Endothelial cell of umbilical vein (primary cell): ENCODE results near the gene AGFG2. TPM values are rescaled to one million over a fixed set of nuclear protein-coding genes. Genes with fewer than 3 reads are reported as not detected.

Source experiments
- BruUV-seq: library from RNA; stranded (reverse); fragments of 400-500 nt; replicated peaks from 2 replicates; lab custom pipeline; 2021; lab: Mats Ljungman, UMichigan
- CTCF ChIA-PET: fragments of 300-600, 350-600 bp; sonication (Branson Sonifier 250); formaldehyde crosslinking; loops from one replicate; lab custom pipeline; 2021; ENCODE audit warnings: antibody characterized with exemption, inconsistent platforms; lab: Charles Lee
- POLR2A ChIA-PET: fragments of 300-600, 350-600 bp; sonication (Branson Sonifier 250); formaldehyde crosslinking; loops from one replicate; lab custom pipeline; 2021; ENCODE audit warnings: antibody characterized with exemption, inconsistent platforms; lab: Charles Lee
- DNase-seq: peaks from one replicate; pipeline ENCODE4 v3.0.0-alpha.2; 2011; ENCODE audit warnings: low read depth, low spot score
- FAIRE-seq: peaks from 2 replicates; lab custom pipeline; 2011; peaks lifted over from hg19 to GRCh38; lab: Jason Lieb, UNC
- H2AFZ ChIP-seq: 2 replicates; pipeline ENCODE4 v1.6.0; 2012; ENCODE audit warnings: low read depth, low read length, control low read depth, inconsistent platforms
- H3K27ac ChIP-seq: 2 replicates; pipeline ENCODE4 v1.5.1; 2011; ENCODE audit warnings: low read depth, mild to moderate bottlenecking, control low read depth, low read length, moderate library complexity; ENCODE audit not compliant: insufficient read depth
- H3K27me3 ChIP-seq, 2 experiments: 2 replicates each; pipeline versions ENCODE4 v1.6.0 to v1.6.1; 2011; ENCODE audit warnings: low read length in 2 of 2, mixed read lengths in 1 of 2; ENCODE audit not compliant: control insufficient read depth in 2 of 2, insufficient read depth in 2 of 2
- H3K36me3 ChIP-seq, 2 experiments: 2 replicates in 1 of 2; 3 replicates in 1 of 2; pipeline ENCODE4 v1.5.1; 2011; ENCODE audit warnings: low read length in 2 of 2, mild to moderate bottlenecking in 1 of 2, moderate library complexity in 1 of 2; ENCODE audit not compliant: control insufficient read depth in 2 of 2, insufficient read depth in 2 of 2; ENCODE audit errors: extremely low read depth in 1 of 2
- H3K4me1 ChIP-seq: 3 replicates; pipeline ENCODE4 v1.5.1; 2011; ENCODE audit warnings: mild to moderate bottlenecking, low read length; ENCODE audit not compliant: control insufficient read depth, insufficient read depth; ENCODE audit errors: extremely low read depth
- H3K4me2 ChIP-seq: 2 replicates; pipeline ENCODE4 v1.6.1; 2011; ENCODE audit warnings: low read length, control low read depth, mixed read lengths; ENCODE audit not compliant: insufficient read depth
- H3K4me3 ChIP-seq, 3 experiments: fragments of 200-600 bp in 1 of 3; sonication (generic), shearing (Covaris generic) in 1 of 3; replicated peaks in 1 of 3; 2 replicates each; pipeline ENCODE4 v1.5.1; 2011 to 2016; ENCODE audit warnings: control low read depth in 3 of 3, low read length in 3 of 3, mild to moderate bottlenecking in 2 of 3, inconsistent platforms in 1 of 3, low read depth in 1 of 3, moderate library complexity in 1 of 3; ENCODE audit not compliant: insufficient read depth in 1 of 3
- H3K79me2 ChIP-seq: 2 replicates; pipeline ENCODE4 v1.6.0; 2012; ENCODE audit warnings: low read length, inconsistent platforms; ENCODE audit not compliant: control insufficient read depth, insufficient read depth
- H3K9ac ChIP-seq: replicated peaks from 2 replicates; pipeline ENCODE3; 2011; ENCODE audit warnings: low read length, control low read depth; ENCODE audit not compliant: insufficient read depth; ENCODE audit errors: extremely low read depth
- H3K9me1 ChIP-seq: replicated peaks from 3 replicates; pipeline ENCODE4 v1.6.0; 2011; ENCODE audit warnings: mild to moderate bottlenecking, low read length; ENCODE audit not compliant: control insufficient read depth, insufficient read depth; ENCODE audit errors: extremely low read depth
- H3K9me3 ChIP-seq: replicated peaks from 2 replicates; pipeline ENCODE4 v1.5.1; 2012; ENCODE audit warnings: low read length, inconsistent platforms; ENCODE audit not compliant: control insufficient read depth, insufficient read depth
- H4K20me1 ChIP-seq: replicated peaks from 2 replicates; pipeline ENCODE3; 2011; ENCODE audit warnings: mild to moderate bottlenecking, low read length; ENCODE audit not compliant: control insufficient read depth, insufficient read depth; ENCODE audit errors: extremely low read depth
- EZH2 ChIP-seq: IDR thresholded peaks from 2 replicates; pipeline ENCODE4 v1.6.1; 2012; ENCODE audit warnings: borderline replicate concordance, low read depth, mild to moderate bottlenecking, moderate library complexity, low read length, inconsistent platforms; ENCODE audit not compliant: severe bottlenecking
- FOS ChIP-seq: IDR thresholded peaks from 2 replicates; pipeline ENCODE4 v1.6.1; 2011; ENCODE audit warnings: mild to moderate bottlenecking, low read length, moderate library complexity, borderline replicate concordance; ENCODE audit not compliant: insufficient read depth
- GATA2 ChIP-seq: IDR thresholded peaks from 2 replicates; pipeline ENCODE4 v1.7.0; 2011; ENCODE audit warnings: low read depth, mild to moderate bottlenecking, moderate library complexity, mixed read lengths, low read length; ENCODE audit not compliant: insufficient read length, insufficient read depth
- JUN ChIP-seq: IDR thresholded peaks from 2 replicates; pipeline ENCODE4 v1.6.1; 2011; ENCODE audit warnings: borderline replicate concordance, low read depth; ENCODE audit not compliant: insufficient read length, insufficient read depth
- MYC ChIP-seq: IDR thresholded peaks from one replicate; pipeline ENCODE4 v1.6.1; 2011; ENCODE audit warnings: mild to moderate bottlenecking, low read depth, low read length
- POLR2A ChIP-seq: IDR thresholded peaks from 2 replicates; pipeline ENCODE4 v1.6.1; 2012; ENCODE audit warnings: low read depth, mild to moderate bottlenecking, control low read depth, low read length
- POLR2AphosphoS5 ChIP-seq: IDR thresholded peaks from 2 replicates; pipeline ENCODE4 v1.6.1; 2012; ENCODE audit warnings: low read depth, mild to moderate bottlenecking, control low read depth, low read length, moderate library complexity; ENCODE audit not compliant: insufficient read depth
- dilution Hi-C: fragments of 300-500 bp; cut with MboI; formaldehyde crosslinking; loops from one replicate; pipeline ENCODE4 v1.15.0; 2019; ENCODE audit warnings: low sequenced_read_pairs; ENCODE audit not compliant: extremely low pct_ligation_motif_present
- intact Hi-C: fragments of 100-400 bp; cut with micrococcal nuclease; formaldehyde crosslinking; loops from one replicate; pipeline ENCODE4 v1.10.0; 2022
- polyA plus RNA-seq, 4 experiments: library from polyadenylated mRNA; depleted of rRNA in 3 of 4; stranded (reverse) in 3 of 4; unstranded in 1 of 4; fragments of >200 nt; gene quantifications; 2 replicates each; pipeline versions ENCODE4 v1.2.1 to v1.2.3, GENCODE V29; 2011 to 2012; ENCODE audit warnings: missing spikeins in 1 of 4
- total RNA-seq: library from RNA; stranded (reverse); gene quantifications from 2 replicates; pipeline ENCODE4 v1.2.3, GENCODE V29; 2021
- TF ChIP-seq, protein P1 (sequence below), 2 donors: IDR thresholded peaks; 1 replicate in 1 of 2; 2 replicates in 1 of 2; pipeline ENCODE4 v1.5.1; 2011; ENCODE audit warnings: low read length in 2 of 2, mild to moderate bottlenecking in 2 of 2, moderate library complexity in 2 of 2, control low read depth in 1 of 2, inconsistent platforms in 1 of 2, low read depth in 1 of 2; ENCODE audit not compliant: insufficient read depth in 1 of 2; ENCODE audit errors: extremely low read depth in 1 of 2
- TF ChIP-seq, protein P2 (sequence below): IDR thresholded peaks from 2 replicates; pipeline ENCODE4 v1.6.1; 2011; ENCODE audit not compliant: insufficient read depth, insufficient read length

AGFG2 gene
- total and polyA plus RNA-seq, 2 donors (not counting 3 experiments of a cell fraction or from before 2014, with no cell fraction given), result 33.6 to 44.6 TPM

DNA sequence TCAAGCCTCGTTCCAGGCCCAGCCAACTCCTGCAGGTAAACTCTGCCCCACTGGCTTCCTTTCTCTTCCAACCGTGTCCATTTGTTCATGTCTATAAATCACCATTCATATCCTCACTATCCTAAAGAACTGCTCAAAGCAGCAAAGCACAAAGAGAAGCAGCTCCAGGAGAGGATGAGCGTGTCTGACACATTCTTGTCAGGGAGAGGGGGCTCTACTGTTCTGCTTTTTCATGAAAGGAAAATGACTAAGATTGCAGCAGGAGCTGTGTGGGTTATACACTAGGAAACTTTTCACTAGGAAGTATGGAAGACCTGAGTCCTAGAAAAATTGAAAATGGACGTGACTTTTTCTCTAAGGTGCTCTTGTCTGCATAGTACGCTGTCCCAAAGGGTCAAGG is 16.7 kb downstream of the AGFG2 start:
- no peak overlapping the region for H3K27ac ChIP-seq
- H2AFZ ChIP-seq, result no peak overlapping the region
- dilution Hi-C loops, result no loop called here
- no peak overlapping the region for H3K4me3 ChIP-seq
- H3K27me3 ChIP-seq, result no peaks in the 10 kb centered on the region
- H3K4me2 ChIP-seq, result no peak overlapping the region
- no peaks in the 10 kb centered on the region for H3K9me1 ChIP-seq
- ChIA-PET CTCF (interaction anchor here (0.9 to 2.0 kb wide), 4 partner anchors 8 to 86 kb away, joined by 4 to 7 read pairs (median 5); no protein-coding TSS in a partner anchor), POLR2A (no interaction called here)
- intact Hi-C loops, result no loop called here
- no peaks in the 10 kb centered on the region for H3K9me3 ChIP-seq
- no peaks in the 10 kb centered on the region for H4K20me1 ChIP-seq
- FAIRE-seq (no peak), DNase-seq (no peak)
- H3K4me1 ChIP-seq, result peaks cover 6% of the 10 kb centered on the region
- no peaks in the 10 kb centered on the region for H3K79me2 ChIP-seq
- peaks cover 11 to 33% of the 10 kb centered on the region in 2 experiments for H3K36me3 ChIP-seq
- TF ChIP-seq POLR2AphosphoS5 (no peak), MYC (no peak), EZH2 (no peak), POLR2A (no peak), GATA2 (no peak), JUN (no peak), FOS (no peak)
- TF ChIP-seq, protein P1, sequence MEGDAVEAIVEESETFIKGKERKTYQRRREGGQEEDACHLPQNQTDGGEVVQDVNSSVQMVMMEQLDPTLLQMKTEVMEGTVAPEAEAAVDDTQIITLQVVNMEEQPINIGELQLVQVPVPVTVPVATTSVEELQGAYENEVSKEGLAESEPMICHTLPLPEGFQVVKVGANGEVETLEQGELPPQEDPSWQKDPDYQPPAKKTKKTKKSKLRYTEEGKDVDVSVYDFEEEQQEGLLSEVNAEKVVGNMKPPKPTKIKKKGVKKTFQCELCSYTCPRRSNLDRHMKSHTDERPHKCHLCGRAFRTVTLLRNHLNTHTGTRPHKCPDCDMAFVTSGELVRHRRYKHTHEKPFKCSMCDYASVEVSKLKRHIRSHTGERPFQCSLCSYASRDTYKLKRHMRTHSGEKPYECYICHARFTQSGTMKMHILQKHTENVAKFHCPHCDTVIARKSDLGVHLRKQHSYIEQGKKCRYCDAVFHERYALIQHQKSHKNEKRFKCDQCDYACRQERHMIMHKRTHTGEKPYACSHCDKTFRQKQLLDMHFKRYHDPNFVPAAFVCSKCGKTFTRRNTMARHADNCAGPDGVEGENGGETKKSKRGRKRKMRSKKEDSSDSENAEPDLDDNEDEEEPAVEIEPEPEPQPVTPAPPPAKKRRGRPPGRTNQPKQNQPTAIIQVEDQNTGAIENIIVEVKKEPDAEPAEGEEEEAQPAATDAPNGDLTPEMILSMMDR (IDR thresholded peaks at IDR 0.05; ENCODE audit: extremely low read depth in 1 of 2, insufficient read depth in 1 of 2, low read depth in 1 of 2, low read length in 2 of 2), result no peak
- TF ChIP-seq, protein P2, sequence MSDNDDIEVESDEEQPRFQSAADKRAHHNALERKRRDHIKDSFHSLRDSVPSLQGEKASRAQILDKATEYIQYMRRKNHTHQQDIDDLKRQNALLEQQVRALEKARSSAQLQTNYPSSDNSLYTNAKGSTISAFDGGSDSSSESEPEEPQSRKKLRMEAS, result no peak
- BruUV-seq, result no TSS peak
- no peak overlapping the region for H3K9ac ChIP-seq
